Transverse colon (tissue), 4 donors: ENCODE results near the gene ERBB3. TPM values are rescaled to one million over a fixed set of nuclear protein-coding genes. Genes with fewer than 3 reads are reported as not detected.

Experiments
- DNase-seq: peaks from one replicate; pipeline ENCODE4 v3.0.0-alpha.2; 2019
- H3K27ac ChIP-seq, 4 donors: fragments of 200-600 bp; sonication (generic); 2 replicates each; pipeline ENCODE4 v1.5.1; 2016 to 2018; ENCODE audit warnings: inconsistent platforms in 4 of 4
- H3K27me3 ChIP-seq: fragments of 200-600 bp; sonication (generic); 2 replicates; pipeline ENCODE4 v1.5.1; 2017; ENCODE audit warnings: inconsistent platforms
- H3K36me3 ChIP-seq, 4 donors: fragments of 200-600 bp; sonication (generic); 2 replicates each; pipeline ENCODE4 v1.5.1; 2017 to 2019; ENCODE audit warnings: inconsistent platforms in 4 of 4
- H3K4me1 ChIP-seq, 4 donors: fragments of 200-600 bp; sonication (generic); 2 replicates each; pipeline ENCODE4 v1.5.1; 2017 to 2020; ENCODE audit warnings: inconsistent platforms in 4 of 4
- H3K4me3 ChIP-seq, 4 donors: fragments of 200-600 bp; sonication (generic); 1 replicate in 1 of 4; 2 replicates in 3 of 4; pipeline versions ENCODE4 v1.5.1 to v1.6.1; 2017 to 2019; ENCODE audit warnings: inconsistent platforms in 4 of 4
- H3K9me3 ChIP-seq, 2 donors: fragments of 200-600 bp; sonication (generic); 2 replicates each; pipeline ENCODE4 v1.5.1; 2017 to 2019; ENCODE audit warnings: inconsistent platforms in 2 of 2
- CTCF ChIP-seq, 5 experiments: fragments of 200-600 bp in 3 of 5; fragments of 450-650 bp in 2 of 5; sonication (generic) in 3 of 5; IDR thresholded peaks; 1 replicate in 2 of 5; 2 replicates in 3 of 5; pipeline ENCODE4 v1.5.1; 2016 to 2017; ENCODE audit warnings: antibody characterized with exemption in 5 of 5, inconsistent platforms in 3 of 5, mild to moderate bottlenecking in 2 of 5, moderate library complexity in 1 of 5
- EP300 ChIP-seq: sonication (generic); formaldehyde crosslinking; IDR thresholded peaks from one replicate; pipeline ENCODE4 v1.6.1; 2017; ENCODE audit warnings: antibody characterized with exemption, low read depth
- POLR2A ChIP-seq: fragments of 450-650 bp; IDR thresholded peaks from one replicate; pipeline ENCODE4 v1.6.1; 2016; ENCODE audit warnings: antibody characterized with exemption, mild to moderate bottlenecking, moderate library complexity
- POLR2AphosphoS5 ChIP-seq, 3 donors: sonication (generic); formaldehyde crosslinking; IDR thresholded peaks; one replicate each; pipeline ENCODE4 v1.6.1; 2016; ENCODE audit warnings: antibody characterized with exemption in 3 of 3
- WGBS, 2 donors: methylation state at CpG; one replicate each; pipeline ENCODE4 v1.1.5; 2018; ENCODE audit warnings: low coverage in 1 of 2; 5-methylcytosine and 5-hydroxymethylcytosine counted together
- in situ Hi-C, 4 donors: fragments of 200-750 bp; cut with MboI; loops; one replicate each; pipeline versions ENCODE4 v1.15.0 to v1.15.1; 2017; ENCODE audit warnings: low sequenced_read_pairs in 3 of 4, low pct_ligation_motif_present in 1 of 4, low pct_unique_long_range_greater_than_20kb in 1 of 4
- intact Hi-C: fragments of 100-400 bp; cut with DNase I; formaldehyde crosslinking; loops from one replicate; pipeline ENCODE4 v1.15.1; 2023; ENCODE audit warnings: low total_unique reads
- total RNA-seq, 4 donors: library from RNA; depleted of rRNA; stranded (reverse); fragments of >200 nt; gene quantifications; one replicate each; pipeline ENCODE4 v1.1.0, GENCODE V29; 2016

The ERBB3 gene
- total RNA-seq, 4 donors from 2014 or later: 270 to 634 (median 340) TPM

DNA sequence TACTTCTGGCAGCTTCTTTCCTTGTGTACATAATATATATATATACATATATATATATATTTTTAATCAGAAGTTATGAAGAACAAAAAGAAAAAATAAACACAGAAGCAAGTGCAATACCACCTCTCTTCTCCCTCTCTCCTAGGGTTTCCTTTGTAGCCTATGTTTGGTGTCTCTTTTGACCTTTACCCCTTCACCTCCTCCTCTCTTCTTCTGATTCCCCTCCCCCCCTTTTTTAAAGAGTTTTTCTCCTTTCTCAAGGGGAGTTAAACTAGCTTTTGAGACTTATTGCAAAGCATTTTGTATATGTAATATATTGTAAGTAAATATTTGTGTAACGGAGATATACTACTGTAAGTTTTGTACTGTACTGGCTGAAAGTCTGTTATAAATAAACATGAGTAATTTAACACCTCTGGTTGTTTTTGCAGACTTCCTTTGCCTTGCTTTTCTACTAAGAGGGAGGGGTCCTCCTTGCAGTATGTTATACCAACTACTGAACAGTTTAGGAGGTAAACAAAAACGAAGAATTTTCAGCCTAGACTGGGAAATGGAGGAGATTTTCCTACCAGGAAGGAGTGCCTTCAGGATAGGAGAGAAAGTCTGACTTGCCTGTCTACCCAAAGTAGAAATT, 41.8 kb upstream of the ERBB3 start:
- intact Hi-C loops (no loop called here), in situ Hi-C loops (no loop called here)
- Histone ChIP-seq H3K27ac (no peak overlapping the region), H3K4me3 (no peak overlapping the region), H3K9me3 (no peaks in the 10 kb centered on the region), H3K36me3 (no peaks in the 10 kb centered on the region), H3K27me3 (no peaks in the 10 kb centered on the region), H3K4me1 (peaks cover 5 to 15% (median 13%) of the 10 kb centered on the region in 4 donors)
- no peak for DNase-seq
- no peak for TF ChIP-seq EP300
- 42 to 52% methylated on average over 2 of the region's 2 CpGs for WGBS, 2 donors

DNA sequence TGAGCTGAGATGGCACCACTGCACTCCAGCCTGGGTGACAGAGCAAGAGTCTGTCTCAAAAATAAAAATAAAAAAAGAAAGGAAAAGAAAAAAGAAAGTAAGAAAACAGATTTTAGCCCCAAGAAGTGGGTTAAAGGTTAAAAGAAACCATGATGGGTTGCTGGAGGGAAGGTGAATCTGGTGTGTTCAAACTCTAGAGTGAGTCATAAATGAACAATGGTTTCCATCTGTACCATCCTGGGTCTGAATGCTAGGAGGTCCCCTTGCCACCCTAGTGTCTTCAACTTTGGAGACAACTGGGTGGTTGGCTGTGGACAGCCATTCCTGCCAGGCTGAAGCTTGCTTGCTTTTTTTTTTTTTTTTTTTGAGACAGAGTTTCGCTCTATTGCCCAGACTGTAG, 39.8 kb upstream of the ERBB3 start:
- peaks cover 11 to 23% (median 20%) of the 10 kb centered on the region in 4 donors for H3K4me1 ChIP-seq
- TF ChIP-seq CTCF (IDR thresholded peaks at IDR 0.05) (no peak), EP300 (no peak), POLR2A (no peak), POLR2AphosphoS5 (IDR thresholded peaks at IDR 0.05) (no peak)
- no peak overlapping the region for H3K4me3 ChIP-seq
- DNase-seq: no peak
- in situ Hi-C loops: loop anchor here in 2 of 4 donors (10.0 kb wide), 2 partner anchors 45 to 75 kb away; partner anchors contain the start of genes RPL41 (in 1 of the 2), SUOX (in 1 of the 2) and ZC3H10 (in 1 of the 2)
- WGBS, 2 donors: 100% methylated on average over 1 of the region's 1 CpG; no CpG with 5 or more reads in 1 of the 2 donors
- H3K9me3 ChIP-seq: no peaks in the 10 kb centered on the region
- no peaks in the 10 kb centered on the region for H3K27me3 ChIP-seq
- peaks cover 0 to 20% (median 9%) of the 10 kb centered on the region in 4 donors for H3K36me3 ChIP-seq
- no peak overlapping the region for H3K27ac ChIP-seq
- intact Hi-C loops: loop anchor here (5.0 kb wide), 1 partner anchor 33 kb away; no protein-coding TSS in a partner anchor

DNA sequence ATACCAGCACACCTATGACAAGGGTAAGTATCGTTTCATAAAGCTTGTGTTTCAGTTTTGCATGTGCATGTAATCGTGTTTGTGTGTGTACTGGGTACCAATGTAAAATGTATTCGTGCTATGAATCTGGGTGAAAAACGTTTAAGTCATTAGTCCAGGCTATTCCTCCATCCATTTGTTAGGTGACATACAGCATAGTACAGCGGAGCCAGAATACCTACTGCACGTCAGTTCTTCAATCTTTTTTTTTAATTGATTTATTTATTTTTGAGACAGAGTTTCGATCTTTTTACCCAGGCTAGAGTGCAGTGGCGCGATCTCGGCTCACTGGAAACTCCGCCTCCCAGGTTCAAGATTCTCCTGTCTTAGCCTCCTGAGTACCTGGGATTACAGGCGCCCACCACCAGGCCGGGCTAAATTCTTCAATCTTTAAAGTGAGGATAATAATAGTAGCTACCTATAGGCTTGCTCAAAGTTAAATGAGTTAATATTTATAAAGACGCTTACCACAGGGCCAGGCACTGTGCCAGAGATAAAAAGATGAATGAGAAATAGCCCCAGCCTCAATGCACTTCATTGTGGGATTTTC, 38.9 kb upstream of the ERBB3 start:
- H3K4me3 ChIP-seq: peak overlapping the region in 3 of 4 donors; percentile 61 to 80 (median 76)

More for the DNA sequence above, 38.9 kb upstream of the ERBB3 start:
- intact Hi-C loops: loop anchor here (5.0 kb wide), 1 partner anchor 34 kb away; no protein-coding TSS in a partner anchor
- WGBS, 2 donors: 66 to 72% methylated on average over 14 of the region's 14 CpGs
- in situ Hi-C loops: loop anchor here in 2 of 4 donors (10.0 kb wide), 2 partner anchors 46 to 74 kb away; partner anchors contain the start of genes RPL41 (in 1 of the 2), SUOX (in 1 of the 2) and ZC3H10 (in 1 of the 2)
- Histone ChIP-seq H3K36me3 (peaks cover 0 to 21% (median 9%) of the 10 kb centered on the region in 4 donors), H3K4me1 (peaks cover 11 to 23% (median 20%) of the 10 kb centered on the region in 4 donors), H3K27me3 (no peaks in the 10 kb centered on the region), H3K9me3 (no peaks in the 10 kb centered on the region), H3K27ac (peak overlapping the region; percentile 90 to 93 (median 90))
- no peak for DNase-seq
- no peak for TF ChIP-seq POLR2A
- peak in 1 of 5 experiments; percentile 49 for TF ChIP-seq CTCF (IDR thresholded peaks at IDR 0.05)
